Measurements from ENCODE around the gene MTFP1.
"Not testable (repeated sequence)": the region's sequence is repeated elsewhere in the genome, so short reads cannot be mapped to it uniquely, and the experiment has no call there.

MTFP1 gene

GRCh38 chr22:30452861-30453260 is 27.3 kb downstream of the MTFP1 start:
- DNase-seq: no peak

- peak in 1 of 58 donors; percentile 2 for DNase-seq
Measured at GRCh38 chr22:30453731-30454510, 28.4 kb downstream of the MTFP1 start.

- no peak for DNase-seq
Measured at GRCh38 chr22:30455075-30455840, 29.7 kb downstream of the MTFP1 start.

- DNase-seq: peak in 30 of 58 donors; percentile 2 to 67 (median 14)
Measured at GRCh38 chr22:30457981-30458380, 32.4 kb downstream of the MTFP1 start.

DNA sequence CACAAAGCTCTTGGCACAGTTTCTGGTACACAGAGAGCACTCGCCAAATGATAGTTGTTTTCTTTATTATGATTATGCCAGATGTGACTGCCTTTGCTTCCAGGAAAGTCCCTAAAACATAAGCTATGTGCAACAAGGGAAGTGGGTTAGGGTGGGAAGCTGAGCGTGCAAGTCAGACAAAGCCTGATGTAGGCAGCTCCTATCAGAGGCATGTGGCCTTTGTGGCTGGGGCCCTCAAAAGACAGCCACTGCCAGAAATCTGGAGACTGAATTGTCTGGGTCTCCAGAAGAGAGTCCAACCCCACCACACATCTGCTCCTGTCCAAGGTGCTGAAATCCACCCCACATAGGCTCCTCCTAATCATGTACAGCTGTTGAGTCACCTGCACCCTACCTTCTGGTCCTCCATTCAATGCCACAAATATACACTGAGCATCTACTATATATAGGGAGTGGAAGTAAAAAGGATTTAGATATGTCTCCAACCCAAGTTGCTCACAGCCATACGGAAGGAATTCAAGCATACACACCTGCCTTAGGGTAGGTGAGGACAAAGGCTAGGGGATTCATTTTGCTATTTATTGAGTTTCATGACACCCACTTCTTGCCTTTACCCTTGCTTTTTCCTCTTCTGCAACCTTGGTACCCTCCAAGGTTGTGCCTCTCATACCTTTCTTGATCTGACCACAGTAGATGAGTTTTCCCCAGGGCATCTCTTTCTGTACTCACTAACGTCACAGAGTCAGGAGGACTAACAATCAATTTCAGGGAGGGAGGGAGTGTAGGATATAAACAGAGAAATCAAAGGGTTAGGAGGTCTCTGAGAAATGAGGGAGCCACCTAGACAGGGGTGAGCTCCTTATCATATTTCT is 33.8 kb downstream of the MTFP1 start:
- no peak for DNase-seq

- no peak for DNase-seq
Measured at GRCh38 chr22:30460147-30460546, 34.6 kb downstream of the MTFP1 start.

GRCh38 chr22:30460555-30460954 is 35.0 kb downstream of the MTFP1 start:
- DNase-seq: not testable (repeated sequence)

- DNase-seq: no peak
Measured at GRCh38 chr22:30469165-30469564, 43.6 kb downstream of the MTFP1 start.

GRCh38 chr22:30470655-30471054 is 45.1 kb downstream of the MTFP1 start:
- DNase-seq: no peak

DNA sequence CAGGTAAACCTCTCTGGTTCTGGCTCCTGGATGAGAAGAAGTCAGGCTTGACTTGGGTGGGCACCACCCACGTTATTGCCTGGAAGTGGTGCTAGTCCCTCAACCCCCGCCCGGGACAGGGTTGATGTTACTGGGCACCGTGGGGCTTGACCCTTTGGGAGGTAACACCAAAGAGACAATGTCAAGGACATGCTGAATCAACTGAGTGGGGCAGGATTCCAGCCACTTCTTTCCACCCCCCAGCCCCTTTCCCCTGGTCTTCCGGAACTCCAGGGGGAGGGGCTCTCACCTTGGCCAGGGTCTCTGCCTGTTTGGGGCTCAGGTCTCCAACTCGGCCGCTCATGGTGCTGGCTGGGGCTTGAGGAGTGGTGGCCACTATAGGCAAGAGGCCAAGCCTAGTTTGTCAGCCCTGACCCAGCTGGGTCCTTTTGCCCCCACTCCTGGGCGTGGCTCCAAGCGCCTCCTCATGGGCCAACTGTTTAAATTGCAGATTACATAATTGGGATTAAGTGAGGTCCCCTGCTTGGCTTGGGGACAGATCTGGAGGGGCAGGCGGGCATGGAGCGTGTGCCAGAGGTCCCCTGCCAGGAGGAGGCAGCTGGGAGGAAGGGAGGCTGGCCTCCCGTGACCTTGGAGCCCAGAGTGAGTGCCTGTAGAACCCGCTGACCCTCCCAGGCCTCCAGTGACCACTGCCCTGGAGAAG is 46.2 kb downstream of the MTFP1 start, which contains the start of gene SEC14L3:
Gene SEC14L3, minus strand, starts transcription at position 402 of the 703 bp plus-strand sequence. Its CDS starts 59 bp downstream, at position 343.
- peak in 11 of 58 donors; percentile 1 to 30 (median 11) for DNase-seq

- no peak for DNase-seq
Measured at GRCh38 chr22:30472994-30473720, 47.6 kb downstream of the MTFP1 start.

DNA sequence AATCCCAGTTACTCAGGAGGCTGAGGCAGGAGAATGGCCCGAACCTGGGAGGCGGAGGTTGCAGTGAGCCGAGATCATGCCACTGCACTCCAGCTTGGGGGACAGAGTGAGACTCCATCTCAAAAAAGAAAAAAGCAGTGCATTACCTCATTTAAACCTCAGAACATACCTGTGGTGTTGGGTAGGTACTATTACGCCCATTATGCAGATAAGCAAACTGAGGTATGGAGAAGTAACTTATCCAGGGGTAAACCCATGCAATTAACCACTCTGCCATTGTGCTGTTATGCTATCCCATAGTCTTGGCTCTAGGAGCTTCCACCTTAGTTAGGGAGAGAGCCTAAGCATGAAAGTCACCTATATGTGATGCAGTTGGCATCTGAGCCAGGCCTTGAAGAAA is 48.6 kb downstream of the MTFP1 start:
- no peak for DNase-seq

GRCh38 chr22:30474683-30475424 is 49.3 kb downstream of the MTFP1 start:
- no peak for DNase-seq
